H1 (cell line): Measurements from ENCODE around the gene CCDC93. TPM values are rescaled to one million over a fixed set of nuclear protein-coding genes. Genes with fewer than 3 reads are reported as not detected.

ENCODE experiments used
- BRCA1 ChIP-seq: IDR thresholded peaks from 2 replicates; pipeline ENCODE4 v1.6.1; 2012; ENCODE audit warnings: low read depth, low read length, improper control_type of control experiment
- HDAC6 ChIP-seq: IDR thresholded peaks from one replicate; pipeline ENCODE4 v1.7.1; 2012; ENCODE audit warnings: low read depth, mild to moderate bottlenecking, inconsistent platforms, low read length, moderate library complexity
- polyA plus RNA-seq, 7 experiments: library from polyadenylated mRNA; depleted of rRNA in 3 of 7; stranded (reverse) in 5 of 7; unstranded in 2 of 7; fragments of >200 nt in 5 of 7; fragments of 200-250 nt in 2 of 7; gene quantifications; 1 replicate in 5 of 7; 2 replicates in 1 of 7; 4 replicates in 1 of 7; pipeline versions ENCODE4 v1.2.1 to v1.2.3, GENCODE V29; 2011 to 2013; ENCODE audit warnings: missing spikeins in 2 of 7, mixed read lengths in 2 of 7
- total RNA-seq: library from RNA; stranded (reverse); fragmentation: NEBNext Ultra II Directional; extraction: Animal tissue kit (Norgen Biotek cat#: 25700); gene quantifications from 2 replicates; pipeline ENCODE4 v1.2.1, GENCODE V29; 2021

Gene CCDC93
- total and polyA plus RNA-seq, 2 of the 8 experiments (the other 6 are each of a cell fraction or from before 2014, with no cell fraction given), result 5.5 to 18.0 TPM

DNA sequence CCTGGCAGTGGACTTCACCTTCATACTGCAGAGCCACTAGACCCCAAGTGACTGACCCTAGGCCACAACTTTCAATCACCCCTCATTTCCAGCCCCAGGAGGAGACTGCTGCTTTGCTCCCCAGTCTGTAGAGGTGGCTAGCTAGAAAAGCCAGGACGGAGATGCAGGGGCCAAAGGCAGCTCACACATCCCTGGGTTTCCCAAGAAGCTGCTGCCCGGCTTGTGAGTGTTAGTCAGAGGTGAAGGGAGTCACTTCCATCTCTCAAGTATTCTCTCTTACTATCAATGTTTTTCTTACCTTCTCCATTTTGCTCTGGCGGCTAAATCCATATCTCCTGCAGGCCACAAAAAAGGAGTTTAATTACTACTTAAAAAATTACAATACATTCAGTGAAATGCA lies 36.2 kb downstream of the CCDC93 start (continued):
- TF ChIP-seq HDAC6 (no peak), BRCA1 (no peak)
